Stomach (tissue), 4 donors: ENCODE results near the gene NAT16.

Experiments used
- CTCF ChIP-seq, 7 experiments: fragments of 450-650 bp in 4 of 7; fragments of 200-600 bp in 3 of 7; sonication (generic) in 3 of 7; IDR thresholded peaks; one replicate each; pipeline ENCODE4 v1.5.1; 2016 to 2019; ENCODE audit warnings: antibody characterized with exemption in 7 of 7, control low read depth in 2 of 7, mild to moderate bottlenecking in 1 of 7
- EP300 ChIP-seq: sonication (generic); formaldehyde crosslinking; IDR thresholded peaks from one replicate; pipeline ENCODE4 v1.6.1; 2017; ENCODE audit warnings: antibody characterized with exemption
- POLR2A ChIP-seq, 4 donors: fragments of 450-650 bp; IDR thresholded peaks; one replicate each; pipeline ENCODE4 v1.6.1; 2016; ENCODE audit warnings: antibody characterized with exemption in 4 of 4, control low read depth in 2 of 4, mild to moderate bottlenecking in 1 of 4, moderate library complexity in 1 of 4
- POLR2AphosphoS5 ChIP-seq, 3 donors: sonication (generic); formaldehyde crosslinking; IDR thresholded peaks; one replicate each; pipeline ENCODE4 v1.6.1; 2016; ENCODE audit warnings: antibody characterized with exemption in 3 of 3

- TF ChIP-seq POLR2A (IDR thresholded peaks at IDR 0.05) (no peak), CTCF (IDR thresholded peaks at IDR 0.05) (no peak), EP300 (no peak), POLR2AphosphoS5 (IDR thresholded peaks at IDR 0.05) (no peak)
Observed at GRCh38 chr7:101156866-101157589, 23.1 kb downstream of the NAT16 start.
